Common myeloid progenitor, CD34-positive (primary cell): Measurements from ENCODE around the gene ANKRD13B.

Source experiments
- CTCF ChIA-PET: fragments of 350-600 bp; sonication (Branson Sonifier 250); formaldehyde crosslinking; loops from one replicate; lab custom pipeline; 2021; ENCODE audit warnings: antibody characterized with exemption; lab: Charles Lee
- POLR2A ChIA-PET: fragments of 350-600 bp; sonication (Branson Sonifier 250); formaldehyde crosslinking; loops from one replicate; lab custom pipeline; 2021; ENCODE audit warnings: antibody characterized with exemption; lab: Charles Lee
- DNase-seq, 3 donors: peaks; one replicate each; pipeline versions ENCODE4 v3.0.0 to v3.0.0-alpha.2; 2013
- H3K27ac ChIP-seq, 2 experiments: 1 replicate in 1 of 2; 2 replicates in 1 of 2; pipeline ENCODE4 v1.7.0; 2013; ENCODE audit warnings: inconsistent platforms in 2 of 2, low read length in 2 of 2, mild to moderate bottlenecking in 2 of 2, low read depth in 1 of 2, moderate library complexity in 1 of 2; ENCODE audit not compliant: severe bottlenecking in 2 of 2, insufficient read depth in 1 of 2, poor library complexity in 1 of 2
- H3K27me3 ChIP-seq, 5 experiments: replicated peaks in 2 of 5; 1 replicate in 3 of 5; 2 replicates in 2 of 5; pipeline versions ENCODE4 v1.6.1 to v1.7.0; 2013; ENCODE audit warnings: low read length in 4 of 5, mild to moderate bottlenecking in 2 of 5, moderate library complexity in 2 of 5, inconsistent platforms in 1 of 5; ENCODE audit not compliant: insufficient read depth in 5 of 5, control insufficient read depth in 4 of 5
- H3K36me3 ChIP-seq, 4 experiments: 1 replicate in 2 of 4; 2 replicates in 2 of 4; pipeline versions ENCODE4 v1.6.1 to v1.7.0; 2013; ENCODE audit warnings: low read length in 3 of 4, control low read depth in 1 of 4, mild to moderate bottlenecking in 1 of 4; ENCODE audit not compliant: control insufficient read depth in 4 of 4, insufficient read depth in 4 of 4
- H3K4me1 ChIP-seq, 4 experiments: 1 replicate in 3 of 4; 2 replicates in 1 of 4; pipeline versions ENCODE4 v1.6.1 to v1.7.1; 2013; ENCODE audit warnings: low read length in 3 of 4, mild to moderate bottlenecking in 3 of 4, control low read depth in 1 of 4, inconsistent platforms in 1 of 4, moderate library complexity in 1 of 4; ENCODE audit not compliant: control insufficient read depth in 4 of 4, insufficient read depth in 4 of 4; ENCODE audit errors: control extremely low read depth in 1 of 4
- H3K4me3 ChIP-seq, 7 experiments: 1 replicate in 4 of 7; 2 replicates in 3 of 7; pipeline versions ENCODE4 v1.5.1 to v1.7.0; 2013; ENCODE audit warnings: mild to moderate bottlenecking in 7 of 7, low read length in 6 of 7, moderate library complexity in 6 of 7, inconsistent platforms in 2 of 7, low read depth in 2 of 7, control low read depth in 1 of 7; ENCODE audit not compliant: insufficient read depth in 4 of 7, control insufficient read depth in 1 of 7; ENCODE audit errors: extremely low read depth in 1 of 7
- H3K9me3 ChIP-seq, 5 experiments: 1 replicate in 4 of 5; 2 replicates in 1 of 5; pipeline versions ENCODE4 v1.6.1 to v1.7.1; 2013; ENCODE audit warnings: low read length in 4 of 5, mild to moderate bottlenecking in 2 of 5, inconsistent platforms in 1 of 5, low read depth in 1 of 5, moderate library complexity in 1 of 5; ENCODE audit not compliant: control insufficient read depth in 4 of 5, insufficient read depth in 2 of 5; ENCODE audit errors: control extremely low read depth in 1 of 5
- WGBS: methylation state at CpG from one replicate; pipeline ENCODE4 v1.1.5; 2013; ENCODE audit not compliant: insufficient coverage; 5-methylcytosine and 5-hydroxymethylcytosine counted together

The ANKRD13B gene

GRCh38 chr17:29616300-29617048 is 23.5 kb downstream of the ANKRD13B start:
- no peaks in the 10 kb centered on the region for H3K36me3 ChIP-seq
- peaks cover 0 to 32% (median 18%) of the 10 kb centered on the region in 5 experiments for H3K27me3 ChIP-seq
- POLR2A ChIA-PET = interaction anchor here (0.6 kb wide), 2 partner anchors 25 to 26 kb away, joined by 3 read pairs; no protein-coding TSS in a partner anchor
- H3K27ac ChIP-seq = no peak overlapping the region
- DNase-seq = peak in 1 of 3 donors; percentile 25
- peaks cover 2 to 62% (median 56%) of the 10 kb centered on the region in 4 experiments for H3K4me1 ChIP-seq
- peak overlapping the region in 6 of 7 experiments; percentile 50 to 82 (median 64) for H3K4me3 ChIP-seq
- WGBS = 4% methylated on average over 28 of the region's 32 CpGs
- H3K9me3 ChIP-seq = no peaks in the 10 kb centered on the region
- CTCF ChIA-PET = interaction anchor here (0.5 to 7.8 kb wide), 20 partner anchors 9 to 477 kb away, joined by 3 to 179 read pairs (median 7); partner anchors contain the start of genes ABHD15, ANKRD13B, SSH2 and TP53I13

DNA sequence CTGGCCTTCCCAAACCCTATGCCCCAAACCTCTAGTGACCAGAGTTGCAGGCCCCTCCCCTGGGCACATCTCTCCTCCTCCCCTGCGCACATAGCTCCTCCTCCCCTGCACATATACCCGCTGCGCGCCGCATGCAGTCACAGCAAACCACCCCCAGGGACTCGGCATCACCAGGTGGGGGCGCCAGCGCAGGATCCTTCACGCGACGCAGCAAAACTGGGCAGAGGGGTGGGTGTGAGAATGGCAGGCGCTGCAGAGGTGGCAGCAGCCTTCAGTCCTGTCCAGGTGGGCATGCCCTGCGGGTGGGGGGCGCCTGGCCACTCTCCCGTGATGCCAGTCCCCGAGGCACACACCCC is 24.2 kb downstream of the ANKRD13B start:
- 2% methylated on average over 10 of the region's 16 CpGs for WGBS
- Histone ChIP-seq H3K27ac (no peak overlapping the region), H3K27me3 (peaks cover 0 to 32% (median 18%) of the 10 kb centered on the region in 5 experiments), H3K4me3 (peak overlapping the region in 6 of 7 experiments; percentile 9 to 82 (median 58)), H3K9me3 (no peaks in the 10 kb centered on the region), H3K36me3 (no peaks in the 10 kb centered on the region), H3K4me1 (peaks cover 2 to 66% (median 59%) of the 10 kb centered on the region in 4 experiments)
- ChIA-PET POLR2A (interaction anchor here (0.6 kb wide), 2 partner anchors 26 to 213 kb away, joined by 3 read pairs; no protein-coding TSS in a partner anchor), CTCF (interaction anchor here (0.5 to 7.8 kb wide), 29 partner anchors 10 to 476 kb away, joined by 3 to 179 read pairs (median 5); partner anchors contain the start of genes ABHD15, ANKRD13B, SSH2 and TP53I13)
- DNase-seq = peak; percentile 89 to 94 (median 94)

- H3K36me3 ChIP-seq = no peaks in the 10 kb centered on the region
- ChIA-PET CTCF (interaction anchor here (0.6 to 7.8 kb wide), 40 partner anchors 9 to 475 kb away, joined by 3 to 179 read pairs (median 5); partner anchors contain the start of genes ABHD15, ANKRD13B, SSH2 and TP53I13), POLR2A (interaction anchor here (0.6 to 0.8 kb wide), 3 partner anchors 26 to 214 kb away, joined by 3 read pairs; no protein-coding TSS in a partner anchor)
- peak overlapping the region in 6 of 7 experiments; percentile 9 to 82 (median 58) for H3K4me3 ChIP-seq
- peaks cover 0 to 30% (median 18%) of the 10 kb centered on the region in 5 experiments for H3K27me3 ChIP-seq
- H3K4me1 ChIP-seq = peaks cover 2 to 72% (median 62%) of the 10 kb centered on the region in 4 experiments
- no peak overlapping the region for H3K27ac ChIP-seq
- WGBS = under 1% methylated on average over 61 of the region's 68 CpGs
- no peaks in the 10 kb centered on the region for H3K9me3 ChIP-seq
- peak; percentile 87 to 92 (median 92) for DNase-seq
Measured at GRCh38 chr17:29617481-29618271, 24.7 kb downstream of the ANKRD13B start.

DNA sequence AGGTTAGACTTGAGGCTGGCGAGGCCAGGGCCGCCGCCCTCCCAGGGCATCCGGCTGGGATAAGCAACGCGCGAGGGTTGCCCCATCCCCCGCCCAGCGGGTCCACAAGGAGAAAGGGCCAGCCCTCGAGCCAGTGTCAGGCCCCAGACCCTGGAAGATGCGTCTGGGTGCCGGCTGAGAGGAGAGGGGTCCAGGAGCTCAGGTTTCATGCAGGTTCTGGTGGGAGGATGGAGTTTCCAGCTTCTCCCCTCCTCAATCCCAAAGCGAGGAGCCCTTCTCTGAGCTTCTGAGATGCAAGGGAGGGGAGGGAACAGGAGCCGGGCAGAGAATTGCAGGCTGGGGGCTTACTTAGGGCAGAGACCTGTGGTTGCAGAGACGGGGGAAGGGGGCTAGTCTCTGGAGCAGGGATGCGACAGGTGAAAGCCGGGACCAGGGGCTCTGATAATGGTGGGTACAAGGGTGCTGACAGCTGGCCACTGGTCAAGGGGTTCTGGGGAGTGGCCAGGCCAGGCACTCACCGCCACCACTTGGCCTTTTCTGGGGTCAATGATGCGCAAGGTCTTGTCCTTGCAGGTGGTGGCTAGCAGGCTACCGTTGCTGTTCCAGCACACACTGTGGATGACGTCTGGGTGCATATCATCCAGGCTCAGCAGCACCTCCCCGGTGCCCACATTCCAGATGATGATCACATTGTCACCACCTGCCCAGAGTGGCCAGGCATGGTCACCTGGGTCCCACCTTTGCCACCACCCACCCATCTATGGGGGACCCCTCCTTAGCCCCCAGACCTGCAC is 25.5 kb downstream of the ANKRD13B start:
- Histone ChIP-seq H3K27ac (no peak overlapping the region), H3K4me3 (peak overlapping the region in 5 of 7 experiments; percentile 35 to 82 (median 63)), H3K9me3 (no peaks in the 10 kb centered on the region), H3K36me3 (no peaks in the 10 kb centered on the region), H3K4me1 (peaks cover 2 to 72% (median 63%) of the 10 kb centered on the region in 4 experiments), H3K27me3 (peaks cover 0 to 29% (median 16%) of the 10 kb centered on the region in 5 experiments)
- WGBS = 58% methylated on average over 12 of the region's 22 CpGs
- ChIA-PET POLR2A (interaction anchor here (0.8 kb wide), 1 partner anchor 27 kb away, joined by 3 read pairs; no protein-coding TSS in a partner anchor), CTCF (interaction anchor here (0.6 to 7.8 kb wide), 33 partner anchors 9 to 475 kb away, joined by 3 to 179 read pairs (median 5); partner anchors contain the start of genes ABHD15, ANKRD13B, SSH2 and TP53I13)
- no peak for DNase-seq

DNA sequence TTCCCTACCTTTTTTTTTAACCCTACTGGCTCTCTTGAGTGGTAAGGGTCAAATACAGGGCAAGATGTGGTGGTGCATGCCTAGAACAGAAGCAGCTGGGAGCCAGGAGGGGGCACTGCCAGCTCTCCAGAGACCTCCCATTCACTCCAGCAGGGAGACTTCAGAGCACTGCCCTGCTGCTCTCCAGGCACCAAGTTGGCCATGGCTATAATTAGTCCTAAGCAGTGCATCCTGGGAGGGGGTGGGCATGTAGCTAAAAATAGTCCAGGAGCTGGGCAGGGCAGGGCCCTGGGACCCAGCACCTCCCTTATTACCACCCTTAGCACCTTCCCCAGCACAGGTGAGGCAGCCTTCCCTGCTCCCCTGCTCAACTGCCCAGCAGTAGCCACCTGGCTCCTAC is 26.3 kb downstream of the ANKRD13B start:
- DNase-seq = peak in 2 of 3 donors; percentile 37 to 64
- ChIA-PET CTCF (interaction anchor here (0.8 to 7.8 kb wide), 11 partner anchors 12 to 370 kb away, joined by 3 to 179 read pairs (median 9); partner anchors contain the start of genes ANKRD13B and SSH2), POLR2A (no interaction called here)
- peaks cover 0 to 29% (median 16%) of the 10 kb centered on the region in 5 experiments for H3K27me3 ChIP-seq
- H3K4me3 ChIP-seq = no peak overlapping the region
- H3K9me3 ChIP-seq = no peaks in the 10 kb centered on the region
- no peak overlapping the region for H3K27ac ChIP-seq
- peaks cover 2 to 64% (median 55%) of the 10 kb centered on the region in 4 experiments for H3K4me1 ChIP-seq
- H3K36me3 ChIP-seq = no peaks in the 10 kb centered on the region

DNA sequence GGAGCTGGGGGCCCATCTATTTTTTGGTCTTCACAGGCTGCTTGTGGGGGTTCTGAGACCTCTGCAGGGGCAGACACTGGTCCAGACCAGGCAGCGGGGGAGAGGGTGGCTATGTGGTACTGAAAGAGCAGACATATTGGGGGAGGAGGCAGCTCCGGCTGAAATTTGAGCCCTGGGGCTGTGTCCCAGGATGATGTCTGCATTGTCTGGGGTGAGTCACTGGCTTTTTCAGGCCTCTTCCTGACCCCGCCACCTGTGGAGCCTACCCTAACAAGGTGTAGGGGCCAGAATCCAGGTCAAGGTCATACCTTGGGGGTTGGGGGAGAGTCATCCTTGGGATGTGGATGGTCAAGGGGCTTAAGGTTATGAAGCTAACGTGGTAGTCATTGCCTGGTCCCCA is 27.3 kb downstream of the ANKRD13B start:
- POLR2A ChIA-PET = interaction anchor here (0.7 kb wide), 1 partner anchor 51 kb away, joined by 3 read pairs; no protein-coding TSS in a partner anchor
- Histone ChIP-seq H3K27me3 (peaks cover 0 to 29% (median 16%) of the 10 kb centered on the region in 5 experiments), H3K4me3 (no peak overlapping the region), H3K4me1 (peaks cover 2 to 54% (median 45%) of the 10 kb centered on the region in 4 experiments), H3K27ac (no peak overlapping the region), H3K36me3 (peaks cover 0 to 2% (median 0%) of the 10 kb centered on the region in 4 experiments), H3K9me3 (no peaks in the 10 kb centered on the region)
- CTCF ChIA-PET = interaction anchor here (0.8 to 7.8 kb wide), 5 partner anchors 28 to 369 kb away, joined by 3 to 71 read pairs (median 3); partner anchors contain the start of gene ANKRD13B
- no peak for DNase-seq
- WGBS = 100% methylated on average over 3 of the region's 4 CpGs
